Smooth muscle cell (in vitro differentiated cells): ENCODE results near the gene ATP8A2. TPM values are rescaled to one million over a fixed set of nuclear protein-coding genes. Genes with fewer than 3 reads are reported as not detected.

ENCODE experiments used
- DNase-seq: peaks from one replicate; lab custom pipeline; 2025; ENCODE audit not compliant: unreplicated experiment; lab: John Stamatoyannopoulos, UW
- H2AFZ ChIP-seq: fragments of 200-600 bp; sonication (generic); 2 replicates; pipeline ENCODE4 v1.6.0; 2016; ENCODE audit warnings: antibody characterized with exemption, low read depth, mild to moderate bottlenecking
- H3F3A ChIP-seq: fragments of 200-600 bp; sonication (generic); 2 replicates; pipeline ENCODE4 v1.6.0; 2017; ENCODE audit warnings: antibody characterized with exemption, low read depth
- H3K27ac ChIP-seq: fragments of 200-600 bp; sonication (generic); 2 replicates; pipeline ENCODE4 v1.5.1; 2016; ENCODE audit warnings: low read depth, mild to moderate bottlenecking
- H3K27me3 ChIP-seq: fragments of 200-600 bp; sonication (generic); 2 replicates; pipeline ENCODE4 v1.6.1; 2016; ENCODE audit warnings: low read depth, mild to moderate bottlenecking
- H3K36me3 ChIP-seq: fragments of 200-600 bp; sonication (generic); 2 replicates; pipeline ENCODE4 v1.5.1; 2016; ENCODE audit warnings: low read depth
- H3K4me1 ChIP-seq: fragments of 200-600 bp; sonication (generic); 2 replicates; pipeline ENCODE4 v1.5.1; 2016; ENCODE audit warnings: low read depth
- H3K4me2 ChIP-seq: fragments of 200-600 bp; sonication (generic); 2 replicates; pipeline ENCODE4 v1.6.0; 2016; ENCODE audit warnings: mild to moderate bottlenecking
- H3K4me3 ChIP-seq: fragments of 200-600 bp; sonication (generic); 2 replicates; pipeline ENCODE4 v1.5.1; 2016; ENCODE audit warnings: mild to moderate bottlenecking
- H3K79me2 ChIP-seq: fragments of 200-600 bp; sonication (generic); 2 replicates; pipeline ENCODE4 v1.6.0; 2016; ENCODE audit warnings: low read depth, mild to moderate bottlenecking
- H3K9ac ChIP-seq: fragments of 200-600 bp; sonication (generic); 2 replicates; pipeline ENCODE4 v1.6.0; 2016; ENCODE audit warnings: low read depth
- H3K9me3 ChIP-seq: fragments of 200-600 bp; sonication (generic); replicated peaks from 2 replicates; pipeline ENCODE4 v1.5.1; 2016; ENCODE audit warnings: low read depth
- H4K20me1 ChIP-seq: fragments of 200-600 bp; sonication (generic); 2 replicates; pipeline ENCODE4 v1.6.0; 2016; ENCODE audit warnings: low read depth
- CTCF ChIP-seq: fragments of 200-600 bp; sonication (generic); IDR thresholded peaks from 2 replicates; pipeline ENCODE4 v1.5.1; 2017; ENCODE audit warnings: borderline replicate concordance, mild to moderate bottlenecking, antibody characterized with exemption; ENCODE audit not compliant: insufficient read depth, poor library complexity, severe bottlenecking
- WGBS: methylation state at CpG from one replicate; pipeline ENCODE4 v1.1.7; 2016; ENCODE audit warnings: low lambda C conversion rate; 5-methylcytosine and 5-hydroxymethylcytosine counted together
- polyA plus RNA-seq: library from polyadenylated mRNA; unstranded; fragments of >200 nt; fragmentation: Nextera tagmentation; extraction: Ambion mirVana; gene quantifications from 2 replicates; pipeline ENCODE4 v1.2.1, GENCODE V29; 2016
- total RNA-seq: library from RNA; depleted of rRNA; stranded (reverse); fragments of >200 nt; gene quantifications from 2 replicates; pipeline ENCODE4 v1.2.3, GENCODE V29; 2014

ATP8A2 gene
- total and polyA plus RNA-seq, 2 experiments from 2014 or later, result under 0.01 to 0.06 TPM

GRCh38 chr13:26054896-26055295 lies 683.1 kb downstream of the ATP8A2 start:
- Histone ChIP-seq H2AFZ (no peak overlapping the region), H3K9me3 (no peaks in the 10 kb centered on the region), H3K27me3 (peaks cover 67% of the 10 kb centered on the region), H4K20me1 (no peaks in the 10 kb centered on the region), H3K27ac (no peak overlapping the region), H3K4me1 (peaks cover under 1% of the 10 kb centered on the region), H3K4me2 (no peak overlapping the region), H3K4me3 (no peak overlapping the region), H3K79me2 (no peaks in the 10 kb centered on the region), H3K9ac (no peak overlapping the region), H3F3A (peaks cover 3% of the 10 kb centered on the region), H3K36me3 (no peaks in the 10 kb centered on the region)
- no peak for TF ChIP-seq CTCF
- DNase-seq, result no peak

- Histone ChIP-seq H3K27me3 (peaks cover 41% of the 10 kb centered on the region), H3K9me3 (no peaks in the 10 kb centered on the region), H3K27ac (no peak overlapping the region), H3K4me3 (no peak overlapping the region), H2AFZ (no peak overlapping the region), H3K4me2 (no peak overlapping the region), H4K20me1 (no peaks in the 10 kb centered on the region), H3F3A (peaks cover 5% of the 10 kb centered on the region), H3K36me3 (no peaks in the 10 kb centered on the region), H3K9ac (no peak overlapping the region), H3K4me1 (peaks cover 22% of the 10 kb centered on the region), H3K79me2 (no peaks in the 10 kb centered on the region)
- no peak for TF ChIP-seq CTCF
- DNase-seq, result no peak
- WGBS, result 89% methylated on average over 6 of the region's 6 CpGs
Measured at GRCh38 chr13:26058704-26059103, 686.9 kb downstream of the ATP8A2 start.

GRCh38 chr13:26060357-26060756 lies 688.6 kb downstream of the ATP8A2 start:
- no peak overlapping the region for H3K9ac ChIP-seq
- H3F3A ChIP-seq, result peaks cover 5% of the 10 kb centered on the region
- no peak overlapping the region for H2AFZ ChIP-seq
- no peaks in the 10 kb centered on the region for H3K9me3 ChIP-seq
- peaks cover 22% of the 10 kb centered on the region for H3K4me1 ChIP-seq
- H3K4me3 ChIP-seq, result no peak overlapping the region
- H3K27ac ChIP-seq, result no peak overlapping the region
- H3K79me2 ChIP-seq, result no peaks in the 10 kb centered on the region
- H4K20me1 ChIP-seq, result no peaks in the 10 kb centered on the region
- H3K27me3 ChIP-seq, result peaks cover 26% of the 10 kb centered on the region
- no peak for DNase-seq
- no peak for TF ChIP-seq CTCF
- 79% methylated on average over 4 of the region's 4 CpGs for WGBS
- no peak overlapping the region for H3K4me2 ChIP-seq
- H3K36me3 ChIP-seq, result no peaks in the 10 kb centered on the region

- Histone ChIP-seq H3K4me3 (no peak overlapping the region), H3K27me3 (peaks cover 25% of the 10 kb centered on the region), H3K9me3 (no peaks in the 10 kb centered on the region), H3K4me1 (peaks cover 22% of the 10 kb centered on the region), H2AFZ (no peak overlapping the region), H3K27ac (no peak overlapping the region), H3F3A (peaks cover 5% of the 10 kb centered on the region), H3K36me3 (no peaks in the 10 kb centered on the region), H3K9ac (no peak overlapping the region), H3K79me2 (no peaks in the 10 kb centered on the region), H4K20me1 (no peaks in the 10 kb centered on the region), H3K4me2 (no peak overlapping the region)
- DNase-seq, result no peak
- TF ChIP-seq CTCF, result no peak
- 87% methylated on average over 5 of the region's 5 CpGs for WGBS
Measured at GRCh38 chr13:26061256-26061655, 689.5 kb downstream of the ATP8A2 start.
